MCF 10A (cell line): ENCODE data around the gene MKNK1. TPM values are rescaled to one million over a fixed set of nuclear protein-coding genes. Genes with fewer than 3 reads are reported as not detected.
"Not testable (repeated sequence)": the region's sequence is repeated elsewhere in the genome, so short reads cannot be mapped to it uniquely, and the experiment has no call there.

Experiments used
- Bru-seq: library from RNA; stranded (reverse); fragments of 400-500 nt; gene quantifications from one replicate; lab custom pipeline; 2021; lab: Mats Ljungman, UMichigan
- BruChase-seq, 2 experiments: library from RNA; stranded (reverse); fragments of 400-500 nt; gene quantifications; one replicate each; lab custom pipeline; 2021; lab: Mats Ljungman, UMichigan
- BruUV-seq: library from RNA; stranded (reverse); fragments of 400-500 nt; replicated peaks from 2 replicates; lab custom pipeline; 2021; lab: Mats Ljungman, UMichigan
- CTCF ChIA-PET: fragments of 300-600 bp; sonication (Branson Sonifier 250); formaldehyde crosslinking; extraction: SDS; loops from one replicate; lab custom pipeline; 2021; ENCODE audit warnings: antibody characterized with exemption, inconsistent platforms; lab: Yijun Ruan, JAX
- POLR2A ChIA-PET: fragments of 300-600, 350-650 bp; sonication (Branson Sonifier 250); formaldehyde crosslinking; extraction: SDS; loops from one replicate; lab custom pipeline; 2020; ENCODE audit warnings: antibody characterized with exemption, inconsistent platforms; lab: Yijun Ruan, JAX
- DNase-seq: peaks from one replicate; pipeline ENCODE4 v3.0.0-alpha.2; 2018; ENCODE audit not compliant: unreplicated experiment
- H3K27ac Mint-ChIP-seq: one replicate; pipeline ENCODE4 v1.8.0; 2022; ENCODE audit warnings: mild to moderate bottlenecking, low read depth, mixed read lengths; ENCODE audit not compliant: unreplicated experiment
- H3K27me3 Mint-ChIP-seq: one replicate; pipeline ENCODE4 v1.8.0; 2022; ENCODE audit warnings: mixed read lengths; ENCODE audit not compliant: insufficient read depth, unreplicated experiment
- H3K36me3 Mint-ChIP-seq: one replicate; pipeline ENCODE4 v1.8.0; 2022; ENCODE audit warnings: mild to moderate bottlenecking, moderate library complexity, mixed read lengths; ENCODE audit not compliant: insufficient read depth, unreplicated experiment
- H3K4me1 Mint-ChIP-seq: one replicate; pipeline ENCODE4 v1.8.0; 2022; ENCODE audit warnings: mixed read lengths; ENCODE audit not compliant: insufficient read depth, unreplicated experiment
- H3K4me3 Mint-ChIP-seq: one replicate; pipeline ENCODE4 v1.8.0; 2022; ENCODE audit warnings: mild to moderate bottlenecking, moderate library complexity, mixed read lengths; ENCODE audit not compliant: unreplicated experiment
- H3K9me3 Mint-ChIP-seq: one replicate; pipeline ENCODE4 v1.8.0; 2022; ENCODE audit warnings: mixed read lengths; ENCODE audit not compliant: unreplicated experiment
- intact Hi-C: fragments of 100-400 bp; cut with micrococcal nuclease; formaldehyde crosslinking; loops from 2 replicates; pipeline ENCODE4 v1.14.1; 2022
- long read RNA-seq: library from polyadenylated mRNA; stranded (forward); transcript quantifications from one replicate; pipeline ENCODE4 v2.0.0, GENCODE V29; 2022
- total RNA-seq: library from RNA; stranded (reverse); gene quantifications from 2 replicates; pipeline ENCODE4 v1.2.3, GENCODE V29; 2022
- TF ChIP-seq, protein P1 (sequence below): fragments of 200-600 bp; IDR thresholded peaks from one replicate; pipeline ENCODE4 v1.8.0; 2022; ENCODE audit warnings: antibody characterized with exemption, mild to moderate bottlenecking; ENCODE audit not compliant: unreplicated experiment

MKNK1 gene
- total RNA-seq (25.6 and 33.7 TPM in 2 replicates), Bru-seq, nascent RNA (percentile 62 among the genes with signal in this experiment), BruChase-seq, experiment 1, labeled RNA remaining after a 6-hour chase (percentile 76 among the genes with signal in this experiment), BruChase-seq, experiment 2, labeled RNA remaining after a 2-hour chase (percentile 69 among the genes with signal in this experiment)
- long read RNA-seq, transcript MKNK1-231 (13 exons, 2,686 nt) = major isoform, 8 of 47 reads
- long read RNA-seq, partial matches to known transcripts = 7 of 47 reads
- long read RNA-seq, other reads (novel, unspliced or antisense) = 28 of 47 reads

DNA sequence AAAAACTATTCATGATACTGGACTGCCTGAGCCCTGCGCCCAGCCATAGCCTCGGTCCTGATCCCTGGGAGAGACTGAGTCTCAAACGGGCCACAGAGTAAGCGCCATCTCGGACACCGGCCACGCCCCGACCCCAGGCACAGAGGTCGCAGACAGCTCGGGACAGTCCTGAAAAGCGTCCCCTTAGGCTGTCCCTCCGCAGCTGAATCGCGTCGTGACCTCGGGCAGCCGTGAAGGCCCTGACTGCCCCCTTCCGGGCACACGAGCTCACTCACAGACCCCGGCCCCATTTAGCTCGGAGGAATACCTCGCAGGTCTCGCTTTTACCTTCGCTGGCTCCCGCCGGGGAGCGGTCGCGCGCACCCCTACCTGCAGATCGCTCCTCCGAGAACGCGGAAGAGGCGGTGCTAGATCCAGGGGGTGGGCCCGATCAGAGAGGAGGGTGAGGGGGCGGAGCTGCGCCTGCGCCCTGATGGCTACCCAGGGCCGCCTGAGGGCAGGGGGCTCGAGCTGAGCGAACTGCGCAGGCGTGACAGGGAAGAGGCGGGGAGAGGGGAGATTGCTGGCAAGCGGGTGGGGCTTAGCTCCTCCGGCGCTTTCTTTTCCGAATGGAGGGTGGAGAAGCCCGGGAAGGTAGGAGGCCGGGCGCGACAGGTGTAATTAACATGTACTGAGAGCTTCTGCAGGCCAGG lies at the start of gene MKNK1:
Gene MKNK1 (minus strand): TSS at position 411 of the 692 bp plus-strand sequence. CDS start 20,941 bp downstream, outside the sequence.
- ChIA-PET CTCF (interaction anchor here (0.6 to 1.6 kb wide), 10 partner anchors 8 to 571 kb away, joined by 3 to 6 read pairs (median 3); partner anchors contain the start of gene MOB3C), POLR2A (interaction anchor here (0.6 to 6.9 kb wide), 22 partner anchors 9 to 1416 kb away, joined by 3 to 73 read pairs (median 4); partner anchors contain the start of genes ATPAF1, EFCAB14 and MOB3C)
- H3K36me3 Mint-ChIP-seq = no peaks in the 10 kb centered on the region
- TSS peak; percentile 40 for BruUV-seq
- H3K27ac Mint-ChIP-seq = peak within 1 kb of the TSS; percentile 80
- TF ChIP-seq, protein P1, sequence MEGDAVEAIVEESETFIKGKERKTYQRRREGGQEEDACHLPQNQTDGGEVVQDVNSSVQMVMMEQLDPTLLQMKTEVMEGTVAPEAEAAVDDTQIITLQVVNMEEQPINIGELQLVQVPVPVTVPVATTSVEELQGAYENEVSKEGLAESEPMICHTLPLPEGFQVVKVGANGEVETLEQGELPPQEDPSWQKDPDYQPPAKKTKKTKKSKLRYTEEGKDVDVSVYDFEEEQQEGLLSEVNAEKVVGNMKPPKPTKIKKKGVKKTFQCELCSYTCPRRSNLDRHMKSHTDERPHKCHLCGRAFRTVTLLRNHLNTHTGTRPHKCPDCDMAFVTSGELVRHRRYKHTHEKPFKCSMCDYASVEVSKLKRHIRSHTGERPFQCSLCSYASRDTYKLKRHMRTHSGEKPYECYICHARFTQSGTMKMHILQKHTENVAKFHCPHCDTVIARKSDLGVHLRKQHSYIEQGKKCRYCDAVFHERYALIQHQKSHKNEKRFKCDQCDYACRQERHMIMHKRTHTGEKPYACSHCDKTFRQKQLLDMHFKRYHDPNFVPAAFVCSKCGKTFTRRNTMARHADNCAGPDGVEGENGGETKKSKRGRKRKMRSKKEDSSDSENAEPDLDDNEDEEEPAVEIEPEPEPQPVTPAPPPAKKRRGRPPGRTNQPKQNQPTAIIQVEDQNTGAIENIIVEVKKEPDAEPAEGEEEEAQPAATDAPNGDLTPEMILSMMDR = peak; percentile 7
- peaks cover 17% of the 10 kb centered on the region for H3K4me1 Mint-ChIP-seq
- peak; percentile 97 for DNase-seq
- H3K4me3 Mint-ChIP-seq = peak within 1 kb of the TSS; percentile 91
- H3K9me3 Mint-ChIP-seq = no peaks in the 10 kb centered on the region
- intact Hi-C loops = no loop called here
- no peaks in the 10 kb centered on the region for H3K27me3 Mint-ChIP-seq

DNA sequence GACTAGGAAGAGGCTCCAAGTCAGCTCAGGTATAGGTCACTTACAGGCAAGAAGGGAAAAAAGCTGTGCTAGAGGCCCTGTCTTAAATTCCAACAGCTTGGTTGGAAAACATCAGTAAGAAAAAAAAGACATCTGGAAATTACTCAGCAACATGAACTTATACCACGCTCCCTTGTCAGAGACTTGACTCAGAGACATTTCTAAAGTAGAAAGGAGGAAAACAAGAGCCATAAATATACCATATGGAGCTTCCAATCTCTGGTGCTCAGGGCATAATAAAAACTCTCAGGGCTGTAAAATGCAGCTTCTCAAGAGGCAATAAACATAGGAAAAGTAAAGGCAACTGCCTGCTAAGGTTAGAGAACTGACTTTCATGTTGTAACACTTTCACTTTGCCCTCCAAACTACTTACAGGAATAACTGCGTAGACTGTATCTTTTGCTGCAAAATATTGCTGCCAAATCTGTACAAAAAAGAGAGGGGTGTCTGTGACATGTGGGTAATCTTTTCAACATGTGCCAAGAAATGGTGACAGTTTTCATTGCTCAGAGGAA lies 49.4 kb upstream of the MKNK1 start:
- ChIA-PET POLR2A (interaction anchor here (0.7 to 2.1 kb wide), 3 partner anchors 10 to 1047 kb away, joined by 3 to 7 read pairs (median 6); partner anchors contain the start of gene ATPAF1), CTCF (interaction anchor here (0.6 to 1.3 kb wide), 2 partner anchors 12 to 48 kb away, joined by 3 to 4 read pairs; no protein-coding TSS in a partner anchor)
- TF ChIP-seq, protein P1 = no peak
- no peak overlapping the region for H3K27ac Mint-ChIP-seq
- no peak overlapping the region for H3K4me3 Mint-ChIP-seq
- H3K4me1 Mint-ChIP-seq = no peaks in the 10 kb centered on the region
- no peaks in the 10 kb centered on the region for H3K27me3 Mint-ChIP-seq
- no TSS peak for BruUV-seq
- DNase-seq = no peak
- intact Hi-C loops = no loop called here
- peaks cover 63% of the 10 kb centered on the region for H3K36me3 Mint-ChIP-seq
- H3K9me3 Mint-ChIP-seq = no peaks in the 10 kb centered on the region

DNA sequence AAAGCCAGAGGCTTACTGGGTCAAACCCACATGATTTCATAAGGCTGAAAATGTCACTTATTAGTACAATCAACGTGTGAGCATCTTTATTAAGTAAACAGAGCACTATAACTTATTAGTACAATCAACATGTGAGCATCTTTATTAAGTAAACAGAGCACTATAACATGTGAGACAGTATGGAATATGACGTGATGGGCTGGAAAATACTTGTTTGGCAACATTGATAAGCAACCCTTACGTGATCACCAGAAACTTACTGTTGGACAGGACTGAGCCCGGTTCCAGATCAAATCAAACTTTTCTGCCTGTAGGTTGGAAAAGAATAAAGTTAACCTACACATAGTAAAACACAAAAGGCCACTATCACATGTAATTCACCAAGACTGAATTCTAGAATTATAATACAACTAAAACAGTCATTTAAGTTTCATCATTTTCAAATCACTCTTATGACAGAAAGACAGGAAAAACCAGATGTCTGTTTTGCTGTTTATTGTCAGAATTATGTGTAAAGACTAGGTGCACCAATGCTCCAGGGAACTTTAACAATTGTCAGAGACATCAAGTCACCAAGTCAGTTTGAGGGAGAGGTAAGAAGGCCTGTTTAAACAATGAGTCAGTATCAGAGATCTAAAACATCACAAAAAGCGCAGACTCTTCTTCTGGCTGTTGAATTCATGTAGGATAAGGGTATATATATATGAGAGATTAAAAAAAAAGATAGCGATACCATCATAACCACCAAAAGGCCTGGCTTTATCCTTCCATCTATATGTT lies 48.4 kb upstream of the MKNK1 start:
- ChIA-PET CTCF (interaction anchor here (0.6 to 0.7 kb wide), 3 partner anchors 11 to 244 kb away, joined by 3 to 7 read pairs (median 3); no protein-coding TSS in a partner anchor), POLR2A (interaction anchor here (0.6 to 0.7 kb wide), 3 partner anchors 9 to 1046 kb away, joined by 3 read pairs; no protein-coding TSS in a partner anchor)
- BruUV-seq = no TSS peak
- intact Hi-C loops = no loop called here
- no peak for DNase-seq
- H3K9me3 Mint-ChIP-seq = no peaks in the 10 kb centered on the region
- no peak overlapping the region for H3K4me3 Mint-ChIP-seq
- H3K27ac Mint-ChIP-seq = no peak overlapping the region
- no peaks in the 10 kb centered on the region for H3K27me3 Mint-ChIP-seq
- no peaks in the 10 kb centered on the region for H3K4me1 Mint-ChIP-seq
- TF ChIP-seq, protein P1 = no peak
- H3K36me3 Mint-ChIP-seq = peaks cover 57% of the 10 kb centered on the region

DNA sequence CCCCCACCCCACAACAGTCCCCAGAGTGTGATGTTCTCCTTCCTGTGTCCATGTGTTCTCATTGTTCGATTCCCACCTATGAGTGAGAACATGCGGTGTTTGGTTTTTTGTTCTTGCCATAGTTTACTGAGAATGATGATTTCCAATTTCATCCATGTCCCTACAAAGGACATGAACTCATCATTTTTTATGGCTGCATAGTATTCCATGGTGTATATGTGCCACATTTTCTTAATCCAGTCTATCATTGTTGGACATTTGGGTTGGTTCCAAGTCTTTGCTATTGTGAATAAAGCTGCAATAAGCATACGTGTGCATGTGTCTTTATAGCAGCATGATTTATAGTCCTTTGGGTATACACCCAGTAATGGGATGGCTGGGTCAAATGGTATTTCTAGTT lies 47.1 kb upstream of the MKNK1 start:
- POLR2A ChIA-PET, DNase-seq, BruUV-seq, H3K9me3 Mint-ChIP-seq, H3K4me1 Mint-ChIP-seq, H3K27ac Mint-ChIP-seq, H3K27me3 Mint-ChIP-seq, intact Hi-C loops, H3K4me3 Mint-ChIP-seq: not testable (repeated sequence)
- CTCF ChIA-PET = interaction anchor here (1.2 kb wide), 1 partner anchor 10 kb away, joined by 3 read pairs; no protein-coding TSS in a partner anchor
- peaks cover 52% of the 10 kb centered on the region for H3K36me3 Mint-ChIP-seq
